CD4-positive, CD25-positive, alpha-beta regulatory T cell (primary cell): ENCODE data around the gene TENT4A. TPM values are rescaled to one million over a fixed set of nuclear protein-coding genes. Genes with fewer than 3 reads are reported as not detected.

Source experiments
- ATAC-seq, 2 donors: fragments of 150-1000 bp; cut with Tn5 transposase; one replicate each; pipeline ENCODE4 v1.10.0; 2021; ENCODE audit warnings: low read depth in 2 of 2, moderate number of reproducible peaks in 2 of 2, moderate library complexity in 1 of 2
- DNase-seq, 3 donors: peaks; one replicate each; pipeline versions ENCODE4 v3.0.0 to v3.0.0-alpha.2; 2012 to 2022; ENCODE audit warnings: mixed read lengths in 1 of 3
- H3K27ac ChIP-seq: one replicate; pipeline ENCODE4 v1.7.0; 2013; ENCODE audit warnings: mild to moderate bottlenecking, low read length; ENCODE audit not compliant: insufficient read depth, poor library complexity, severe bottlenecking
- H3K27me3 ChIP-seq: one replicate; pipeline ENCODE4 v1.7.0; 2013; ENCODE audit warnings: low read length; ENCODE audit not compliant: control insufficient read depth, insufficient read depth
- H3K36me3 ChIP-seq: one replicate; pipeline ENCODE4 v1.7.0; 2013; ENCODE audit warnings: mild to moderate bottlenecking, low read length, moderate library complexity; ENCODE audit not compliant: control insufficient read depth, insufficient read depth
- H3K4me1 ChIP-seq: 2 replicates; pipeline ENCODE4 v1.7.0; 2013; ENCODE audit warnings: mild to moderate bottlenecking, low read length; ENCODE audit not compliant: insufficient read depth, control insufficient read depth, poor library complexity, severe bottlenecking
- H3K4me3 ChIP-seq: one replicate; pipeline ENCODE4 v1.7.0; 2013; ENCODE audit warnings: low read depth, mild to moderate bottlenecking, low read length, moderate library complexity
- H3K9me3 ChIP-seq, 2 experiments: 1 replicate in 1 of 2; 2 replicates in 1 of 2; pipeline ENCODE4 v1.7.0; 2013; ENCODE audit warnings: low read length in 2 of 2, mild to moderate bottlenecking in 1 of 2, moderate library complexity in 1 of 2; ENCODE audit not compliant: control insufficient read depth in 2 of 2
- H3K27ac Mint-ChIP-seq, 3 donors: one replicate each; pipeline ENCODE4 v1.8.0; 2020 to 2022; ENCODE audit warnings: mild to moderate bottlenecking in 3 of 3, mixed read lengths in 3 of 3, moderate library complexity in 2 of 3
- H3K27me3 Mint-ChIP-seq: one replicate; pipeline ENCODE4 v1.8.0; 2022; ENCODE audit warnings: mild to moderate bottlenecking, mixed read lengths
- H3K36me3 Mint-ChIP-seq: one replicate; pipeline ENCODE4 v1.8.0; 2020; ENCODE audit warnings: mixed read lengths
- H3K4me1 Mint-ChIP-seq, 4 donors: one replicate each; pipeline ENCODE4 v1.8.0; 2020 to 2022; ENCODE audit warnings: mixed read lengths in 4 of 4, mild to moderate bottlenecking in 1 of 4
- H3K4me3 Mint-ChIP-seq, 4 donors: one replicate each; pipeline ENCODE4 v1.8.0; 2020 to 2022; ENCODE audit warnings: mild to moderate bottlenecking in 4 of 4, mixed read lengths in 4 of 4, moderate library complexity in 3 of 4
- H3K9me3 Mint-ChIP-seq, 7 donors: one replicate each; pipeline ENCODE4 v1.8.0; 2020 to 2022; ENCODE audit warnings: mixed read lengths in 7 of 7, mild to moderate bottlenecking in 3 of 7, moderate library complexity in 2 of 7
- polyA plus RNA-seq, 4 donors: library from polyadenylated mRNA; unstranded; fragments of 300-500 nt; fragmentation: Illumina TruSeq; gene quantifications; one replicate each; pipeline ENCODE4 v1.2.3, GENCODE V29; 2021
- total RNA-seq: library from RNA; stranded (reverse); gene quantifications from one replicate; pipeline ENCODE4 v1.2.3, GENCODE V29; 2022

TENT4A gene
- total and polyA plus RNA-seq, 5 donors from 2014 or later = 0.74 to 66.5 (median 1.3) TPM

- Histone ChIP-seq H3K27me3 (no peaks in the 10 kb centered on the region), H3K36me3 (no peaks in the 10 kb centered on the region), H3K4me3 (no peak overlapping the region), H3K4me1 (peaks cover 7% of the 10 kb centered on the region), H3K9me3 (no peaks in the 10 kb centered on the region), H3K27ac (no peak overlapping the region)
- Mint-ChIP-seq H3K4me1 (peaks cover 0 to 10% (median 2%) of the 10 kb centered on the region in 4 donors), H3K36me3 (no peaks in the 10 kb centered on the region), H3K27ac (no peak overlapping the region), H3K27me3 (peaks cover 6% of the 10 kb centered on the region), H3K4me3 (peak overlapping the region in 1 of 4 donors; percentile 27), H3K9me3 (peaks cover 0 to 5% (median 0%) of the 10 kb centered on the region in 7 donors)
- ATAC-seq = no peak
- DNase-seq = no peak
Observed at GRCh38 chr5:6708814-6709213, 4.4 kb upstream of the TENT4A start.

GRCh38 chr5:6710070-6710469, 3.2 kb upstream of the TENT4A start:
- Mint-ChIP-seq H3K4me1 (peaks cover 0 to 10% (median 2%) of the 10 kb centered on the region in 4 donors), H3K9me3 (peaks cover 0 to 5% (median 0%) of the 10 kb centered on the region in 7 donors), H3K27ac (no peak overlapping the region), H3K36me3 (no peaks in the 10 kb centered on the region), H3K27me3 (peaks cover 6% of the 10 kb centered on the region), H3K4me3 (peak overlapping the region; percentile 14 to 90 (median 34))
- ATAC-seq = no peak
- Histone ChIP-seq H3K27ac (no peak overlapping the region), H3K36me3 (no peaks in the 10 kb centered on the region), H3K4me3 (no peak overlapping the region), H3K4me1 (peaks cover 11% of the 10 kb centered on the region), H3K27me3 (no peaks in the 10 kb centered on the region), H3K9me3 (no peaks in the 10 kb centered on the region)
- no peak for DNase-seq

- Histone ChIP-seq H3K4me3 (no peak overlapping the region), H3K9me3 (no peaks in the 10 kb centered on the region), H3K27me3 (no peaks in the 10 kb centered on the region), H3K27ac (no peak overlapping the region), H3K4me1 (peaks cover 18% of the 10 kb centered on the region), H3K36me3 (no peaks in the 10 kb centered on the region)
- H3K9me3 Mint-ChIP-seq = peaks cover 0 to 5% (median 0%) of the 10 kb centered on the region in 7 donors
- peaks cover 6% of the 10 kb centered on the region for H3K27me3 Mint-ChIP-seq
- H3K4me1 Mint-ChIP-seq = peaks cover 0 to 17% (median 5%) of the 10 kb centered on the region in 4 donors
- ATAC-seq (no peak), DNase-seq (no peak)
- peak overlapping the region; percentile 39 to 92 (median 90) for H3K4me3 Mint-ChIP-seq
- H3K27ac Mint-ChIP-seq = peak overlapping the region in 2 of 3 donors; percentile 57 to 90
- H3K36me3 Mint-ChIP-seq = no peaks in the 10 kb centered on the region
Observed at GRCh38 chr5:6710551-6711318, 2.5 kb upstream of the TENT4A start.

- Mint-ChIP-seq H3K4me1 (peaks cover 0 to 23% (median 11%) of the 10 kb centered on the region in 4 donors), H3K4me3 (peak overlapping the region; percentile 88 to 92 (median 90)), H3K36me3 (no peaks in the 10 kb centered on the region)
Observed at GRCh38 chr5:6711409-6712141, 1.7 kb upstream of the TENT4A start.

GRCh38 chr5:6712142-6712576, 1.1 kb upstream of the TENT4A start:
- ATAC-seq = no peak
- H3K4me1 Mint-ChIP-seq = peaks cover 0 to 29% (median 16%) of the 10 kb centered on the region in 4 donors
- Histone ChIP-seq H3K4me1 (peaks cover 32% of the 10 kb centered on the region), H3K36me3 (no peaks in the 10 kb centered on the region), H3K9me3 (no peaks in the 10 kb centered on the region), H3K27me3 (no peaks in the 10 kb centered on the region), H3K27ac (peak overlapping the region; percentile 88), H3K4me3 (peak overlapping the region; percentile 70)
- peaks cover 6% of the 10 kb centered on the region for H3K27me3 Mint-ChIP-seq
- H3K36me3 Mint-ChIP-seq = no peaks in the 10 kb centered on the region
- DNase-seq = peak; percentile 24 to 74 (median 46)
- peak overlapping the region; percentile 89 to 95 (median 90) for H3K27ac Mint-ChIP-seq
- H3K4me3 Mint-ChIP-seq = peak overlapping the region; percentile 88 to 92 (median 90)
- H3K9me3 Mint-ChIP-seq = peaks cover 0 to 5% (median 0%) of the 10 kb centered on the region in 7 donors

More at GRCh38 chr5:6711409-6712141, 1.7 kb upstream of the TENT4A start:
- peaks cover 0 to 5% (median 0%) of the 10 kb centered on the region in 7 donors for H3K9me3 Mint-ChIP-seq
- DNase-seq = no peak
- Histone ChIP-seq H3K4me3 (peak overlapping the region; percentile 70), H3K27ac (peak overlapping the region; percentile 88), H3K9me3 (no peaks in the 10 kb centered on the region), H3K27me3 (no peaks in the 10 kb centered on the region), H3K36me3 (no peaks in the 10 kb centered on the region), H3K4me1 (peaks cover 26% of the 10 kb centered on the region)
- H3K27ac Mint-ChIP-seq = peak overlapping the region; percentile 80 to 95 (median 90)
- H3K27me3 Mint-ChIP-seq = peaks cover 6% of the 10 kb centered on the region
- ATAC-seq = no peak

- H3K36me3 Mint-ChIP-seq = no peaks in the 10 kb centered on the region
- peaks cover 6% of the 10 kb centered on the region for H3K27me3 Mint-ChIP-seq
- peaks cover 0 to 35% (median 22%) of the 10 kb centered on the region in 4 donors for H3K4me1 Mint-ChIP-seq
- H3K9me3 ChIP-seq = no peaks in the 10 kb centered on the region
- H3K36me3 ChIP-seq = no peaks in the 10 kb centered on the region
- H3K9me3 Mint-ChIP-seq = peaks cover 0 to 5% (median 0%) of the 10 kb centered on the region in 7 donors
- peak overlapping the region; percentile 70 for H3K4me3 ChIP-seq
- no peaks in the 10 kb centered on the region for H3K27me3 ChIP-seq
- peaks cover 37% of the 10 kb centered on the region for H3K4me1 ChIP-seq
- H3K27ac Mint-ChIP-seq = peak overlapping the region; percentile 89 to 95 (median 90)
- peak overlapping the region; percentile 88 for H3K27ac ChIP-seq
- ATAC-seq = peak; percentile 77 to 78
- DNase-seq = peak; percentile 95 to 98 (median 98)
- peak overlapping the region; percentile 90 to 95 (median 92) for H3K4me3 Mint-ChIP-seq
Observed at GRCh38 chr5:6712577-6713273, 507 bp upstream of the TENT4A start.
